Muscle layer of duodenum (tissue), 2 donors: ENCODE measurements around the gene ASRGL1.

Experiments used
- H3K27ac ChIP-seq: one replicate; pipeline ENCODE4 v1.7.0; 2013; ENCODE audit warnings: mild to moderate bottlenecking, low read length
- H3K27me3 ChIP-seq: one replicate; pipeline ENCODE4 v1.7.0; 2013; ENCODE audit warnings: low read depth, mild to moderate bottlenecking, control low read depth, low read length
- H3K36me3 ChIP-seq, 2 donors: one replicate each; pipeline ENCODE4 v1.7.0; 2013; ENCODE audit warnings: low read length in 2 of 2, control low read depth in 1 of 2, mild to moderate bottlenecking in 1 of 2; ENCODE audit not compliant: insufficient read depth in 2 of 2, control insufficient read depth in 1 of 2
- H3K4me1 ChIP-seq, 2 donors: one replicate each; pipeline ENCODE4 v1.7.0; 2013; ENCODE audit warnings: low read length in 2 of 2, mild to moderate bottlenecking in 2 of 2, control low read depth in 1 of 2, moderate library complexity in 1 of 2; ENCODE audit not compliant: insufficient read depth in 2 of 2, control insufficient read depth in 1 of 2
- H3K4me3 ChIP-seq, 2 donors: one replicate each; pipeline ENCODE4 v1.7.0; 2013; ENCODE audit warnings: low read length in 2 of 2, low read depth in 1 of 2, mild to moderate bottlenecking in 1 of 2
- H3K9me3 ChIP-seq, 2 donors: one replicate each; pipeline ENCODE4 v1.7.0; 2013; ENCODE audit warnings: low read length in 2 of 2, control low read depth in 1 of 2, mild to moderate bottlenecking in 1 of 2; ENCODE audit not compliant: control insufficient read depth in 1 of 2
- donor health status: healthy.

The ASRGL1 gene

DNA sequence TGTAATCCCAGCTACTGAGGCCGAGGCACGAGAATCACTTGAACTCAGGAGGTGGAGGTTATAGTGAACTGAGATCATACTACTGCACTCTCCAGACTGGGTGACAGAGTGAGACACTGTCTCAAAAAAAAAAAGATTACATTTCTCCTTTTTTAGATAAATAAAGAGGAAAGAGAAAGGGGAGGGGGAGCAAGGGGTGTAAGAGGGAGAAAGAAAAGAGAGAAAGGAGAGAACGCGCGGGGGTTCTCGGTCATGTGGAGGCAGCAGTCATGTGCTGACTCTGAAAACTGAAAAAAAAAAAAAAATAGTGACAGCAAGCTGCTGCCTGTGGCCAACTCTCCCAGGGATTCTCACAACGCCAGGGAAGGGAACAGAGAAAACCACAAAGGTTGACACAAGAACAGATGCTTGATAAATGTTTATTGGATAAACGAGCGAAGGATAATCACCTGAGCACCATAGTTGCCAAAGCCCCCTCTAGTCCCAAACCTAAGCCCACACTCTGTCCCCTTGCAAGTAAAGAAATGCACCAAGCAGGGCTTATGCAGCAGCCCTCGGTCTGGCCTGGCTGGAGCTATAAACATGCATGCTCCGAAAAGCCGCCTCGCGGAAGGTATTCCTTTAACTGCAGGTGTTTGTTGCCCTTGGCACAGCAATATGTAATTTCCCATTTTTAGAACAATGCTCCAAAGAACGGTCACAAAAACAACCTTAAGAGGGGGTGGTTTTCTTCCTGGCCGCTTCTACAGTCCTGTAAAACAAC lies 96.1 kb downstream of the ASRGL1 start:
- Histone ChIP-seq H3K36me3 (no peaks in the 10 kb centered on the region), H3K27me3 (no peaks in the 10 kb centered on the region), H3K4me1 (peaks cover 11 to 45% of the 10 kb centered on the region in 2 donors), H3K4me3 (peak overlapping the region in 1 of 2 donors; percentile 3), H3K9me3 (no peaks in the 10 kb centered on the region), H3K27ac (peak overlapping the region; percentile 33)

GRCh38 chr11:62433904-62434276 lies 96.6 kb downstream of the ASRGL1 start:
- Histone ChIP-seq H3K9me3 (no peaks in the 10 kb centered on the region), H3K4me1 (peaks cover 11 to 45% of the 10 kb centered on the region in 2 donors), H3K27ac (peak overlapping the region; percentile 33), H3K27me3 (no peaks in the 10 kb centered on the region), H3K36me3 (no peaks in the 10 kb centered on the region), H3K4me3 (peak overlapping the region in 1 of 2 donors; percentile 3)

GRCh38 chr11:62435846-62436660 lies 98.8 kb downstream of the ASRGL1 start:
- Histone ChIP-seq H3K4me1 (peaks cover 11 to 43% of the 10 kb centered on the region in 2 donors), H3K27ac (no peak overlapping the region), H3K36me3 (no peaks in the 10 kb centered on the region), H3K27me3 (no peaks in the 10 kb centered on the region), H3K9me3 (no peaks in the 10 kb centered on the region), H3K4me3 (no peak overlapping the region)

GRCh38 chr11:62437616-62438015 lies 100.4 kb downstream of the ASRGL1 start:
- H3K4me3 ChIP-seq, result no peak overlapping the region
- no peaks in the 10 kb centered on the region for H3K36me3 ChIP-seq
- H3K27ac ChIP-seq, result no peak overlapping the region
- H3K27me3 ChIP-seq, result no peaks in the 10 kb centered on the region
- H3K9me3 ChIP-seq, result no peaks in the 10 kb centered on the region
- peaks cover 11 to 38% of the 10 kb centered on the region in 2 donors for H3K4me1 ChIP-seq

DNA sequence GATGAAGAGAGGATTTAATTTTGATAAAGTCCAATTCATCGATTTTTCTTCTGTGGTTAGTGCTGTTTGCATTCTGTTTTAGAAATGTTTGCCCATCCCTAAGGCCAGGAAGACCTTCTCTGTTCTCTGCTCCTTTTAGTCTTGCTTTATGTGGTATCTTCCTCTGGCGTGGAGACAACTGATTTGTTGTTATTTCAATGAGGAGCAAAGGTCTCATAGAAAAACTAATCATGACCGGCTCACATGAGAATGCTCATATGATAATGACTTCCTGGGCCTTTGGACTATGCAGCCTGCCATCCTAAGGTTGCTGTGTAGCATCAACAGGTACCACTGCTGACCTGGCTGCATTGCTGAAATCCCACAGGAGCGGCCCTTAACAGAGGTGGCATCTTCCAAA lies 101.4 kb downstream of the ASRGL1 start:
- Histone ChIP-seq H3K27me3 (no peaks in the 10 kb centered on the region), H3K36me3 (no peaks in the 10 kb centered on the region), H3K4me3 (no peak overlapping the region), H3K27ac (no peak overlapping the region), H3K9me3 (no peaks in the 10 kb centered on the region), H3K4me1 (peaks cover 10 to 30% of the 10 kb centered on the region in 2 donors)

GRCh38 chr11:62439785-62440602 lies 102.7 kb downstream of the ASRGL1 start:
- Histone ChIP-seq H3K4me1 (peaks cover 8 to 20% of the 10 kb centered on the region in 2 donors), H3K27ac (peak overlapping the region; percentile 57), H3K4me3 (no peak overlapping the region), H3K27me3 (no peaks in the 10 kb centered on the region), H3K9me3 (no peaks in the 10 kb centered on the region), H3K36me3 (peaks cover 0 to 3% of the 10 kb centered on the region in 2 donors)
